Measurements from ENCODE around the gene TSPAN5.
"Not testable (repeated sequence)": the region's sequence is repeated elsewhere in the genome, so short reads cannot be mapped to it uniquely, and the experiment has no call there.

Gene TSPAN5

GRCh38 chr4:98658287-98659105 lies at the start of gene TSPAN5:
TSS of gene TSPAN5 (minus strand) at chr4:98658611.
- peak; percentile 91 for DNase-seq

GRCh38 chr4:98706935-98707334 lies 48.5 kb upstream of the TSPAN5 start:
- no peak for DNase-seq

GRCh38 chr4:98706200-98706813 lies 47.9 kb upstream of the TSPAN5 start:
- DNase-seq: no peak

- not testable (repeated sequence) for DNase-seq
Observed at GRCh38 chr4:98705586-98705985, 47.2 kb upstream of the TSPAN5 start.

GRCh38 chr4:98700656-98701055 lies 42.2 kb upstream of the TSPAN5 start:
- no peak for DNase-seq

GRCh38 chr4:98694076-98694475 lies 35.7 kb upstream of the TSPAN5 start:
- no peak for DNase-seq

- DNase-seq: no peak
Observed at GRCh38 chr4:98692411-98692810, 34.0 kb upstream of the TSPAN5 start.

- DNase-seq: no peak
Observed at GRCh38 chr4:98691588-98691987, 33.2 kb upstream of the TSPAN5 start.

- DNase-seq: no peak
Observed at GRCh38 chr4:98689507-98690174, 31.2 kb upstream of the TSPAN5 start.

GRCh38 chr4:98688411-98689290 lies 30.2 kb upstream of the TSPAN5 start:
- DNase-seq: no peak

- DNase-seq: no peak
Observed at GRCh38 chr4:98687876-98688275, 29.5 kb upstream of the TSPAN5 start.

GRCh38 chr4:98686847-98687246 lies 28.4 kb upstream of the TSPAN5 start:
- no peak for DNase-seq

GRCh38 chr4:98686043-98686707 lies 27.8 kb upstream of the TSPAN5 start:
- no peak for DNase-seq

GRCh38 chr4:98685225-98686042 lies 27.0 kb upstream of the TSPAN5 start:
- DNase-seq: no peak

GRCh38 chr4:98682719-98683118 lies 24.3 kb upstream of the TSPAN5 start:
- no peak for DNase-seq

- no peak for DNase-seq
Observed at GRCh38 chr4:98680806-98681205, 22.4 kb upstream of the TSPAN5 start.

GRCh38 chr4:98679738-98680137 lies 21.3 kb upstream of the TSPAN5 start:
- DNase-seq: no peak

- DNase-seq: no peak
Observed at GRCh38 chr4:98677799-98678198, 19.4 kb upstream of the TSPAN5 start.

- no peak for DNase-seq
Observed at GRCh38 chr4:98674404-98675173, 16.2 kb upstream of the TSPAN5 start.

GRCh38 chr4:98673978-98674377 lies 15.6 kb upstream of the TSPAN5 start:
- no peak for DNase-seq

- no peak for DNase-seq
Observed at GRCh38 chr4:98673288-98673644, 14.9 kb upstream of the TSPAN5 start.

Data from retina (tissue), 1 donor.